DLD1 (cell line): ENCODE measurements around the gene CWH43.
"Not testable (repeated sequence)": the region's sequence is repeated elsewhere in the genome, so short reads cannot be mapped to it uniquely, and the experiment has no call there.

Experiments
- in situ Hi-C: cut with HindIII; loops from 2 replicates; pipeline ENCODE4 v1.10.0; 2017; ENCODE audit warnings: low sequenced_read_pairs

The CWH43 gene

DNA sequence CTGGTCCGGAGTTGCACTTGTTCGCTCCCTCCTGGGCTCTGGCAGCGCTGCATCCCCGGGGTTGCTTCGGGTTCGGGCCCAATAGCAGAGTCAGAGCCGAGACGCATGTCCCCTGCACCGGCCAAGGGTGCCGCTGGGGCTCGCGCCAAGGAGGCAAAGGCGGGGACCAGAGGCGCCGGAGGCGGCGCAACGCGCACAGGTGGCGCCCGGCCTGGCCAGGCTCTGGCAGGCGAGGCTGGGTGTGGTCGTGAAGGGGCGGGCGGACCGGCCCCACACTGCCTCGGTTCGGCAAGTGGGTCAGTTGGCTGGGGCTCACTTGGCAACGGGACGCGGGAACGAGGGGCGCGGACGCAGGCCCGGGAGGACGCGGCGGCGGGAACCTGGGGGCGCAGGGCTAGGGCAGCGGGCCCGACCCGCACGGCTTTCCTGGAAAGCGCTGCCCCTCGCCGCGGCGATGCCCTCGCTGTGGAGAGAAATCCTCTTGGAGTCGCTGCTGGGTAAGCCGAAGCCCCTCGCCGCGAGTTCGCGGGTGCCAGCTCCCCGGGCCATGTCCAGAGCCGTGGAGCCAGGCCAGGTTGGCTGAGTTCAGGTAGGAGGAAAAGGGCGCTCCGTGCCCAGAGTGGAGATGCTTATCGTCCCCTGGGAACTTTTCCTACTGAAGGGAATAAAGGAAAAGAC lies at the start of gene CWH43:
Gene CWH43 (plus strand): TSS at position 300 of the 678 bp plus-strand sequence. CDS start 155 bp downstream, at position 455.
- in situ Hi-C loops = no loop called here

DNA sequence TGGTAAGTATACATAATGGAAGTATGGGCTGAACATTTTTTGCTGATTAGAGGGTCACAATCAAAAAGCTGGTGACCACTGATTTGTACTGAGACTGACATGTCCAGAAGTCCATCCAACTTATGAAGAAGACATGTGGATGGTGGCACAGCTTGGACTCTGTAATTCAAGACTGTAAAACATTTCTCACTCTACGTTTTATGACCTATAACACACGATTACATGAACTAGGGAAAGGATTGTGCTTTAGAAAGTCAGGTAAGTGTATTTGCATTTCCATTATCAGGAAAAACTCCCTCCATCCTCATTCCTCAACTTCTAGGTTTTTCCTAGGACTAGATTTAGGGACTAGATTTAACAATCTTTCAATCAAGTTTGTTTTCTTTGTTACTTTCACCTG lies 49.0 kb upstream of the CWH43 start:
- in situ Hi-C loops = no loop called here

DNA sequence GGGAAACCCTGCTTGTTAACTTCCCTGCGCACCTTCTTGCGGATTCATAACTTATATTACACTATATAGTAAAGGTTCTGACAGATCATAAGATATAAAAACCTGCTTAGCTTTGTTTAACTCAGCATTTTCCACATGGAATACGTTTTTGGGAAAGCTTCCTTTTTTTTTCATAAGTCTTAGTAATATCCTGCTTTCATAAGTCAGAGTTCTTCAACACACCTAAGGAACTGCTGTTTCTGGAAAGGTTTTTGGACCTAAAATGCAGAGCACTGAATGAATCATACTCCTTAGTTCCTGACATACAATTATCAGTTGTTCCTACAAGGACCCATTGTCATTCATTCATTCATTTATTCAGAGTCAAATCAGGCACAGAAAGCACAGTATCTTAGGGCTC lies 47.2 kb upstream of the CWH43 start:
- in situ Hi-C loops = no loop called here

DNA sequence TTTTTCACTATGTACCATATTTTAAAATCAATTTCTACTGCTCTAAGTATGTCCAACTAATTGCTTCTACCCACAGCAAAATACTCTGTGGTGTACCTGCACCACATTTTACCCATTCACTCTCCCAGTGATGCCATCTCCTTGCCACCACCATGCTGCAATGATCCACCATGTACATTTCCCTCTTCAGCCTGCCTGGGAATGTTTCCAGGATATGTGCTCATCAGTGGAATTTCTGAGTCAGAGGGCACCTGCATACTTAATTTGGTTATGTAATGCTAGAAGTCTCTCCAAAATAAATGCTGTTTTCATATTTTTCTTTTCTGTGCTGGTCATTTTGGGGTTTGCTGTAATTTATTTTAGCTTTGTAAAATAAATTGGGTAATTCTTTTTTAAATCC lies 46.3 kb upstream of the CWH43 start:
- in situ Hi-C loops = no loop called here

DNA sequence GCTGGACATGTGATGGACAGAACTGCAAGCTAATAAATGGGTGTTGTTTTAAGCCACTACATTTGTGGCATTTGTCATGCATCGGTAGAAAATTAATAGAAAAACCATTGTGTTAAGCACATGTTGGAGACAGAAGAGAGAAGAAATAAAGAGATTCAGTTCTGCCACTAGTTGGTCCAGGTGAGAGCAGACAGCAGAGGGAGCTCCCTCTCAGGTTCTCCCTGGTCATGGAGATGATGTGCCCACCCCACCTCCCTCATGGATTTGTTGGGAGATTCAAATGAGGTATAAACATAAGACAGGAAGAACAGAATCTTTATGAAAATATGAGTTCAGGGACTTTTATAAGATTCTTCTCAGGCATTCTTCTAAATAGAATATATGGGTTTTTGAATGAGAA lies 42.7 kb upstream of the CWH43 start:
- in situ Hi-C loops = no loop called here

DNA sequence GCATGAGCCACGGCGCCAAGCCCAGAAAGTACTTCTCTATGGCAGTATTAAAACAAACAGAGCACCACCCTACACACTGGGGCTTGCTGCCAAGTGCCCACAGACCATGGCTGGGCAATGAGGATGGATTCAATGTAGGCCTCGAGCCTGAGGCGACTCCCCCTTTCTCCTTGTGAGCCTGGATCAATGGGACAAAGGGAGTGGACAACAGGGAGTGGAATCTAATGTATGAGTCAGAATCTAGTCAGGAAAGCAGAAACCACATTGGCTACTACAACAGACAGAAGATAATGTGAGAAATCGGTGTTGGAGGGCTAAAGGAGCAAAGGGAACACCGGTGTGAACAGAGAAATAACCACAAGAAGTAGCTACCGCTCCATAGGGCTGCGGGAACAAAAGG lies 41.8 kb upstream of the CWH43 start:
- in situ Hi-C loops = no loop called here

DNA sequence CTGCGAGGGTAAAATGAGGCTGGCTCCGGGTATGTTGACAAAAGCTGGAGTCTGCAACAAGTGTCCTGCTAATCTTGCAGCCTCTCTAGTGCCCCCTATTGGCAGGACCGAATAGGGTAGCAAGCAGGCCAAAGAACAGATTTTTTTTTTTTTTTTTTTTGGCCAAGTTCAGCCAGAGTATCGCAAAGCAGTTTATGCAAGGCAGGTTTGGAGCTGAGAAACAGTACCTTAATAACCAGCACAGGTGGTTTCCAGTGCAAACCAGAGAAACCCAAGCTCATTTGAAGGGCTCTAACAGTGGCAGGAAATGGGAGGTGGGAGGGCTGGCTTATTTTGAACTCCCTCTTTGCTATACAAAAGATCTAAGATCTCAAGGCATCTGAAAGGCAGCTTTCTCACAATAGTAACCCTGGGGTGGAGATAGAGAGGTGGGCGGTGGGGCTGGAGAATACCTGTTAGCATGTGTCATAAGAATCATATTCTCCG lies 41.3 kb upstream of the CWH43 start:
- in situ Hi-C loops = no loop called here

DNA sequence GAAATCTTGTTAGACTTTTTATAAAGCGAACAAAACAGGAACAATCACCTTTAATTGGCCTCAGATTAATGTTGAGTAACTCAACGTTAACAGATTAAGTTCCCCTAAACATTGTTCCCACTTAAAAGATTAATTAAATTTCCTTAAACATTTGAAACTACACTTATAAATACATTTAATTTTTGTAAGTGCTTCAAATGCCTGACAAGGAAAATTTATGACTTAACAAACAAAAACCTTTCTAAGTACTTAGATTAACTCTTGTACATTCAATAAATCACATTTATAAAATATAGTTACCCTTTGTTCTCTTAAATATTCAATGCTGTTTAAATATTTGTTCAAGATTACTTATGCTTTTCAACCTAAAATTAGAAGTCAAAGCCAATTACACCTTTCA lies 40.1 kb upstream of the CWH43 start:
- in situ Hi-C loops = no loop called here

DNA sequence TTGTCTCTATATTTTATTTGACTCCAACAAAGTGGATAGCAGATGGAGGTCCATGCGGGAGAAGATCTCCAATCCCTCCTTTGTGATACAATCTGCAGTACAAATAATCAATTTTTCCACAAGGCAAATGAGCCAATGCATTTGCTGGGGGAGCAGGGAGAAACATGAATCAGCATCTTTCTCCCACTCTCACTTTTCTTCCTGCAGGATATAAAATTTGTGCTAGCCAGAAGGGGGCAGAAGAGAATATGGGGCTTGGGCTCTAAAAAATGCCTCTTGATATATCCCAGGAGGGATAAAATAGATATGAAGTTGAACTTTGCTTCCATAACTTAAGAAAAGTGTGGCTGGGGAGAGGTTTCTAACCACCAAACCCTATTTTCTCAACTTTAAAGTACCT lies 38.3 kb upstream of the CWH43 start:
- in situ Hi-C loops = no loop called here

DNA sequence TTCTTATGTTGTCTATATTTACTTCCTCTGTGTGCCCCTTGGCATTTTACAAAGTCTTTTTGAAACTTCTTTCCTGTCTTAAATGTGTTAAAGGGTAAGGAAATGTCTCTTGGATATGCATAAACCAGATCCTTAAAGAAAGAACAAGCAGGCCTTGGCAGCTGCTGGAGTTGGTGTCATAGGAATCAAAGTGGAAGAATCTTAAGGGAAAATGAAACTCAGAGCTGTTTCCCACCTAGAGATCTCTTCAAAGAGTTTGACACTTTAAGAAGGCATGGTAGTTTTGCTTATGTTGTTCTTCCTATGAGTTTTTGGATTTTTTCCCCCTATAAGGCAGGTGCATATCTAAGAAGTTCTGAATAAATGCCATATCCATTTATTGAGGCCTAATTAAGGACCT lies 37.0 kb upstream of the CWH43 start:
- in situ Hi-C loops = no loop called here

DNA sequence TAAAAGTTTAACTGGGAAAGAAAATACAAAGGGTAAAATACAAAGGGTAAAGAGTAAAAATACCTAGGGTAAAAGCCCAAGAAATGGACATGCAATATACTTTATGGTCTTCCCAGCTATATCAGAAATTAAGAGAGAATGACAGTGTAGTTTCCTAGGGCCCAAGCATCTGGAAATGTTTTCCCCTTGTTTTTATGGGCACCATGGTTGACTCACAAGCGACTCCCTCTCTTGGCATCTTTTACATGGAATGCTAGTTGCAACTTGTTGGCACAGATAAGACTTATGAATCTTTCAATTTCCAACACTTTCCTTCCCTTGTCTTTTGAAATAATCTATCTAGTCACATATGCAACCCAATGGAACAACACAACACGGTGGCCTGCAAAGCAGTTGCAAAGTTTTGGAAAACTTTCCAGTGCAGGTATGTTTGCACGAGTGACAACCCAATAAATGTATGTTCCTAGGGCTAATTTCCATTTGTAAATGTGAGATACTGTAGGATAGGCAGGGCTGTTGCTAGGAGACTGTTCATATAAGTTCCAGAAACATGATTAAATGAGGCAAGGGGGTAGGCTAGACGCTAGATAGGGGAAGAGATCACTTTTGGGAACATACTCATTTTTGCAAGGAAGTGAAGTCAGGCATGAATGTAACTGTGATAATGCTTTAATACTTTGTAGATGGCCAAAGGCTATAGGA lies 36.4 kb upstream of the CWH43 start:
- in situ Hi-C loops = no loop called here

DNA sequence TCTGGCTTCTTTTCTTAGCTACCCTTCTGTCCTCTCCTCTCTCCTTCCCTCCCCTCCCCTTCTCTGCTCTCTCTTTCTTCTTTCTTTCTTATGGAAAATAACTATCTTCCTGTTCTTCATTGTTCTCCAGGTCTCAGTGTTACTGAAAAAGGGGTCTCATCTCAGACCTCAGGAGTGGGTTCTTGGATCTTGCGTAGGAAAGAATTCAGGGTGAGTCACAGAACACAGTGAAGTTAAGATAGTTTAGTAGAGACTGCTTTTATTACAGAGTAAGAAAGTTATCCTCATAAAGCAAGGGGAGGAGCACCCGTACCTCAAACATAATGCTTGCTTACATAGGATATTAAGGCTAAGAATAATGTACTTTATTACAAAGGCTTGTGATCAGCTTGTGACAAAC lies 31.8 kb upstream of the CWH43 start:
- in situ Hi-C loops = no loop called here

DNA sequence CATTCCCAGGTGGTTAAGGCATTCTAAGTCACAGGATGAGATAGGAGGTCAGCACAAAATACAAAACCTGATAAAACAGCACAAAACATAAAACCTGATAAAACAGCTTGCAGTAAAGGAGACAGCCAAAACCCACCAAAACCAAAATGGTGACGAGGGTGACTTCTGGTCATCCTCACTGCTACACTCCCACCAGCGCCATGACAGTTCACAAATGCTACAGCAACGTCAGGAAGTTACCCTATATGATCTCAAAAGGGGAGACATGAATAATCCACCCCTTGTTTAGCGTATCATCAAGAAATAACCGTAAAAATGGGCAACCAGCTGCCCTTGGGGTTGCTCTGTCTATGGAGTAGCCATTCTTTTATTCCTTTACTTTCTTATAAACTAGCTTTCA lies 28.7 kb upstream of the CWH43 start:
- in situ Hi-C loops = not testable (repeated sequence)

DNA sequence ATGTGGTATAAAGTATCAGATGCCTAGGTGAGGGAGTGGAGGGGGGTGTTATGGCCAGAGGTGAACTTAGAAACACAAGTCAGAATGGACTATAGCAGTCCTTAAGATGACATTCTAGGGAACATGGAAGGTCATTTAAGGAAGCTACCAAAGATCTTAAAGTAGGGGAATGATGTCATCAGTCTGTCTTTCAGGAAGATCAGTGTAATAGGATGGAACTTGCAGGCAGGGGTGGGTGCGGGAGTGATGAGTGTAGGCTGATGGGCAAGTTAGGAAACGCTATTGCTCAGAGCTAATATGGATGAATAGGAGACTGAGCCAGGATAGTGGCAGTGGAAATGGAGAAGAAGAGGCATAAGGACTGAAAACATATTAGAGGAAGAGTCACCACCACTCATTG lies 27.5 kb upstream of the CWH43 start:
- in situ Hi-C loops = no loop called here

DNA sequence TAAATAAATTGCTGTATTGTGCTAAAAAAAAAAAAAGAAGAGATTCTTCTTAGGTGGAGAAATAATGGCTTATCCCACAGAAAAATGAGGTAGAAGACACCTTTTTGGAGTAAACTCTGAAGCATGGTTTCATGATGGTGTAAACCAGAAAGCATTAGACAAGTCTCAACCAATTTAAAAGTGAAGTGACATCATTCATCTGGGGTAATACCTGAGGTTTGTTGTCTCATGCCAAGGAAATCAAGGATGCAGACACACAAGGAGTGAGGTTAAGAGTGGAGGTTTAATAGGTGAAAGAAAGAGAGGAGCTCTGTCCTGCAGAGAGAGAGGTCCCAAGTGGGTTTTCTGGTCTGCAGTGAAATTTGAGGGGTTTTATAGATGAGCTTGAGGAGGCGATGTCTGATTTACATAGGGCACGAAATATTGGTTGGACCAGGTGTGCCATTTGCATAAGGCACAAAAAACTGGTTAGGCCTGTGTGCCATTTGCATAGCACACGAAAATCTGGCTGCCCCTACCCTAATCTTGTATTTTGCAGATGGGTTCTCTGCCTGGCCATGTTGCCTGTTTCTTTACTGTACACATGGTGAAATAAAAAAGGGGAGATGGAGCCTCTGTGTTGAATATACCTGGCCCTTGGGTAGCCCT lies 25.0 kb upstream of the CWH43 start:
- in situ Hi-C loops = no loop called here

DNA sequence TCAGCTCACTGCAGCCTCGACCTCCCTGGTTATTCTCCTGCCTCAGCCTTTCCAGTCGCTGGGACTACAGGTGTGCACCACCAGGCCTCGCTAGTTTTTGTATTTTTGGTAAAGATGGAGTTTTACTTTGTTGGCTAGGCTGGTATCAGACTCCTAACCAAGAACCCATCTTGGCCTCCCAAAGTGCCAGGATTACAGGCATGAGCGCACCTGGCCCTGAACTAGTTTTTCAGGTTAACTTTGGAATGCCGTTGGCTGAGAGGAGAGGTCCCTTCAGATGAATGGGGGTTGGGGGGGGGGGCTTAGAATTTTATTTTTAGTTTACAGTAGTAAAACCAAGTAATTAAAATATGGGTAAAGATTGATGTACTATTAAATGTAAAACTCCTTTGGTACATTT lies 23.4 kb upstream of the CWH43 start:
- in situ Hi-C loops = no loop called here

DNA sequence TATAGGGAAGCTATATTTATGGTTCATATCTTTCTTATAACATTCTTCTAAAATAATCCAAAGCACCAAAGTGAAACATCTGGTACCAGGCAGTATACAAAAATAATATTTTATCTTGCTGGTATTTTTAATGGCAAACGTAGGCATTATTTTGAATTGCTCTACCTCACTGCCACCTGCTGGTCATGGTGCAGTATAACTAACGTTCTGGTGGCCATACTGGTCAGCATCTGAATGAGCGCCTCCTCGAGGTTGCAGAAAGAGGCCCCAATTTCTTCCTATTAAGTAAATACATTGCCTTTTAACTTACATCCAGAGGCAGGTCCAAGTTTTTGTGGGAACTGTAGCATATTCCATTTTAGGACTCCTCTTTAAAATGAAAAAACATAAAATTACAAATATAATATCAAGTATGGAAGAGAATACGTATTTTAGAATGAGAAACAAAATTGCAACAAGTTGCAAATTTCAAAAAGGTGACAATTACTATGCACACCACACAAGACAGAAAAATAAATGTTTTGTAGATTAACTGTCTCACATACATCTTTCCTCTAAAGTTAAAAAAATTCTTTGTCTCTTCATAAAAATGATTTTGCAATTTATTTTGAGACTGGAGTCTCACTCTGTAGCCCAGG lies 22.9 kb upstream of the CWH43 start:
- in situ Hi-C loops = no loop called here

DNA sequence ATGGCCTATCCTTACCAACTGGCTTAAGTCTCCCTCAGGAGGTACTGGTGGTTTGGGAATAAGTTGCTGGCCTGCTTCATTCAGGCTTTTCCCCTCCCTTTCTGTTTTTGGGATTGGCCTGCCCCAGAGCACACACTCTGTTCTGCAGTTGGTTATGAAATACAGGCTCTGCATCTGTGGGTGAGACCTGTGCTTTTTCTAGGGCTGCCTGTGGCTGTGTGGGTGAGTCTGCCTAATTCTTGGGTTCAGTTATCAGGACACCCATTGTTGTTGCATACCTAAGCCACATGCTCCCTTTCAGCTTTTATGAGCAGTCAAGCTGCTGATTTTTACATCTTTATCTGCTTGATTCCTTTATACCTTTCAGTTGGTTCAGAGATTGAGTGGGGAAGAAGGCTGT lies 19.0 kb upstream of the CWH43 start:
- in situ Hi-C loops = no loop called here

DNA sequence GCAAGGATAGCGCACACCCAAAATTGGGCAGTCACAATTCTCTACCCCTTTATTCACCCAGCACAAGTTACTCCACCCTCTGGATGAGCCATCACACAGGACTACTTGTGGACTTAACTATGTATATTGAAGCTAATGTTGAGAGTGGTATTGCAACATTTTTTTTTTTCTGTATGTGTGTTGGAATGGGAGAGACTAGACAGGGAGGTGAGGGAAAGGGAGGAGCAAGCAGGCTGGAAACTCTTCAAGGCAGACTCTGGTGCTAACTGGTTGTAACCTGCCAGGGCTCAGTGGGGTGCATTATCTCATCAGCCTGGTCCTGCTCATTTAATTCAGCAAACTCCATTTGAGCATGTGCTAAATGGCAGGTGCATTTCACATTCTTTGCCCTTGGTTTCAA lies 18.4 kb upstream of the CWH43 start:
- in situ Hi-C loops = no loop called here

DNA sequence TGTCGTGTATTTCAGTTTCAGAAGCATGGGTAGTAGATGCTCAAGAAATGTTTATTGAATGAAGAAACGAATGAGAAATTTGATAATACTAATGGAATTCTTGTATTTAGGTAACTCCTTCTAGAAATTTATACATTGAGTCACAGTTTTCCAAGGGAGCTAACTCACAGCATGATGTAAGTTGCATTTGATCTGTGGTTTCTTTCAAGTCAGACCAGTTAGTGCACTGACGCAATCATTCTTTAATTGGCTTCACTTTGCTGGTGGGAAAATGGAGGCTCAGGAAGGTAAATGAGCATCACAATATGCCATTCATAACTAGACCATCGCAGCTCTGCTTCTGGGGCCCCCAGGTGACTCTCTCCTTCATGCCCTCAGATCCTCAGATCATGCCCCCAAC lies 17.3 kb upstream of the CWH43 start:
- in situ Hi-C loops = no loop called here

DNA sequence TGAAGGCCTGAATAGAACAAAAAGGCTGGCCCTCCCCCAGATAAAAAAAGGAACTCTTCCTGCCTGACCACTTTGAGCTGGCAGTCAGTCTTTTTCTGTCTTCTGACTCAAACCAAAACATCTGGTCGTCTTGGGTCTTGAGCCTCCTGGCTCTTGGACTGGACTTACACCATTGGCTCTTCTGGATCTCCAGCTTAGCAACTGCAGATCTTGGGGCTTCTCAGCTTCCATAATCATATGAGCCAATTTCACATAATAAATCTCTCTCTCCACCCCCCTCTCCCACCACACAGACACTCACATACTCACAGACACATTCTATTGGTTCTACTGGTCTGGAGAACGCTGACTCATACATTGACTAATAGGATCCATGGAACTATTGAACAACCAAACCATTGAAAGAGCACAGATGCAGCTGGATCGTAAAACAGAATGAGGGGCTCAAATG lies 15.6 kb upstream of the CWH43 start:
- in situ Hi-C loops = no loop called here
